GM18519 (cell line): ENCODE results near the gene CACNA1A.
"Not testable (repeated sequence)": the region's sequence is repeated elsewhere in the genome, so short reads cannot be mapped to it uniquely, and the experiment has no call there.

Experiments used
- ATAC-seq: cut with Tn5 transposase; IDR thresholded peaks from one replicate; pipeline ENCODE4 v1.9.1; 2021; ENCODE audit warnings: mild to moderate bottlenecking, moderate library complexity; ENCODE audit not compliant: unreplicated experiment, low FRiP score

CACNA1A gene

DNA sequence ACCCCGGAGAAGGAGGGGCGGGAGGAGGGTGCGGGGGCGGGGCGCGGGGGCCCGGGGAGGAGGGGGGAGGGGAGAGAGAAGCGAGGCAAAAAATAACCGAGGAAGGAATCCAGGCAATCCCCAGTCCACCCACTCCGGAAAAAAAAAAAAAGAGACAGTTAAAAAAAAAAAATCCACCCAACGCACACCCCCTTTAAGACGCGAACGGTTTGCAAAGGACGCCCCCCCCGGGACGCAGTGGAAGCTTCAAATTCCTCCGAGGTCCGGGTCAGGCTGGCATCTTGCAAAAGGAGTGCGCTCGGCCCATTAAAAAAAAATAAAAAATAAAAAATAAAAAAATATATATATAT is at the start of gene CACNA1A:
Gene CACNA1A (minus strand): TSS at position 9 of the 350 bp plus-strand sequence. CDS start 255 bp downstream, outside the sequence.
- ATAC-seq = no peak

DNA sequence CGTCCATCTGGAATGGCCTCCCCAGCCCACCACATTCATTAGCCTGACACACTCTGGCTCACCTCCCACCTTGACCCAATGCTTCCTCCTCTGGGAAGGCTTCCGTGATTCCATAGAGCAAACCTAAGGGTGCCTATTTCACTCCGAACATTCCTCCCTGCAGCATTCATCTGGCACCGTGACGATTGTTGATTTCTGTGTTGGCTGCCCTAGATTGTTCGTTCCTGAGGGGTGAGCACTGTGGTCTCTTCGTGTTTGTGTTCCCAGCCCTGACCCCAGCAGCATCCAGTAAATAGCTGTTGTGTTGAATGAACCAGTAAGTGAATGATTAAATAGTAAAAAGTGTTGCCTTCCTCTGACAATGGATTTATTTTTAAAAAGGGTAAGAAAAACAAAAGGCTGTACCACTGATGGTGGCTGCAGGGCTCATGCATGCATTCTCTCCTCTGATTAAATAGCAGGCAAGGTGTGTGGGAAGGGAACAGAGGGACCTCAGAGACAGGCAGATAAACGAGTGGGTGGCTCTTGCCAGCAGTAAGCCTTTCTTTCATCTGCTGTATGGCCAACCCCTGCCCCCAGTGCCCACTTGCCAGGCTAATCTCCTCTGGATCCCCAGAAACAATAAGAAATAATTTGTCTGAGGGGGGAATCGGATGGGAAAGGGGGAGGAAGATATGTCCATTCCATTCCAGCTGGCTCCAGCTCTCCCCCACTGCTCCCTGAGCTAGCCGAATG is 48.4 kb upstream of the CACNA1A start:
- no peak for ATAC-seq

DNA sequence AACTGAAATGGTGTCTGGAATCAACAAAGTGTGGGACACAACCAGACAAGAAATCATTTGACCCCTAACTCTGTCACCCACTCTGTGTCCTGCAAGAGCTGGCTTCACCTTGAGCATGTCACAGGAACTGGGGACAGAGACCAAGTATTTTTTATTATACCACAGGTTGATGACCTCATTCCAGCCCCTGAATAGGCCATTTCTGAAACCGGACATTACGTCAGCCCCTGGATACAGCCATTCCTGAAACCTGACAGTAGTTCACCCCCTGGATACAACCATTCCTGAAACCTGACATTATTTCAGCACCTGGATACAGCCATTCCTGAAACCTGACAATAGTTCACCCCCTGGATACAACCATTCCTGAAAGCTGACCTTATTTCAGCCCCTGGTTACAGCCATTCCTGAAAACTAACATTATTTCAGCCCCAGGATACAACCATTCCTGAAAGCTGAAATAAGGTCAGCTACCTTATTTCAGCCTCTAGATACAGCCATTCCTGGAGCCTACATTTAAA is 47.7 kb upstream of the CACNA1A start:
- no peak for ATAC-seq

DNA sequence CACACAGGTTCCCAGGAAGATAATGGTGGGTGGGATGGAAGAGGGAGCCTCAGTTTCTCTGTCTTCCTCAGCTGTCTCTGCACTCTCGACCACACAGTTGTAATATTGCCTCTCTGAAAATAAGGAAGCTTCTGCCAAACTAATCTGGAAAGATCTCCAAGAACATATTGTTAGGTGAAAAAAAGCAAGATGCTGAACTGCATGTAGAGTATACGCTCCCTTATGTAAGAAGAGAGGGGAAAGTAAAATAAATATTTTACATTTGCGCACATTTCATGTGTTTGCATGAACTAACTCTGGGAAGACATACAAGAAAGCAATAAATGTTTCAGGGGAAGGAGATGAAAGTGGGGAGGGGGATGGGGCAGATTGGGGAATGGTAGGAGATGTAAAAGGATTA is 41.9 kb upstream of the CACNA1A start:
- no peak for ATAC-seq

DNA sequence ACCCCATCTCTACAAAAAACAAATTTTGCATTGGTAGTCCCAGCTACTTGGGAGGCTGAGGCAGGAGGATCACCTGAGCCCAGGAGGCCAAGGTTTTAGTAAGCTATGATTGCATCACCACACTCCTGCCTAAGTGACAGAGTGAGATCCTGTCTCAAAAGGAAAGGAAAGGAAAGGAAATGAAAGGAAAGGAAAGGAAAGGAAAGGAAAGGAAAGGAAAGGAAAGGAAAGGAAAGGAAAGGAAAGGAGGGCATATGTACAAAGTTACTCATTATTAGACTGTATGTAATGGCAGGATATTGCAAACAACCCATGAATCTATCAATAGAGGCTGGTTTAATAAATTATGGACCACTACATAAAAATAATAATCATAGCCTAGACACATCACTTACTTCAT is 40.8 kb upstream of the CACNA1A start:
- no peak for ATAC-seq

DNA sequence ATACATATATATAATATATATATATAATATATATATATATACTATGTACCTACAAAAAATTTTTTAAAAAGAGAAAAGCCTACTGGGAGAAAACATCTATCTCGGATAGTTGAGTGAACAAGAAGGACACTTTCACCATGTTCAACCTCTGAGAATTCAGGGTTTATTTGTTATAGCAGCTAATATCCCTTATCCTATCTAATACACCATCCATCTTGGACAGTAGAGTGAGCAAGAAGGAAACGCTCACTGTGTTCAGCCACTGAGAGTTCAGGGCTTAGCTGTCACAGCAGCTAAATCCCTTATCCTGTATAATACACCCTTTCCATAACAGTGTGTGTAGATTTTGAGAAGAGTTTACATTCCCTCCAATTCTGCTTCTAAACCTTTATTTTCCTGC is 38.1 kb upstream of the CACNA1A start:
- no peak for ATAC-seq

DNA sequence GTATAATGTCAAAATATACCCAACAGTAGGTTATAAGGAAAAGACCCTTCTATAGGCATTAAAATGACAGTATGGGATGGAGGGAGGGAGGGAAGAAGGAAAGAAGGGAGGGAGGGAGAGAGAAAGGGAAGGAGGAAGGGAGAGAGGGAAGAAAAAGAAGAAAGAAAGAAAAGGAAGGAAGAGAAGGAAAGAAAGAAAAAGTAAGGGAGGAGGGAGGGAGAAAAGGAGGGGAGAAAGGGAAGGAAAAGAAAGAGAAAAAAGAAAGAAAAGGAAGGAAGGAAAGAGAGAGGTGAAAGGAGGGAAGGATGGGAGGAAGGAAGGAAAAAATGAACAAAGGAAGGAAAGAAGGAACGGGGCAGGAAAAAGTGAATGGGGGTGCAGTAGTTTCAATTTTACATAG is 35.3 kb upstream of the CACNA1A start:
- ATAC-seq = no peak

DNA sequence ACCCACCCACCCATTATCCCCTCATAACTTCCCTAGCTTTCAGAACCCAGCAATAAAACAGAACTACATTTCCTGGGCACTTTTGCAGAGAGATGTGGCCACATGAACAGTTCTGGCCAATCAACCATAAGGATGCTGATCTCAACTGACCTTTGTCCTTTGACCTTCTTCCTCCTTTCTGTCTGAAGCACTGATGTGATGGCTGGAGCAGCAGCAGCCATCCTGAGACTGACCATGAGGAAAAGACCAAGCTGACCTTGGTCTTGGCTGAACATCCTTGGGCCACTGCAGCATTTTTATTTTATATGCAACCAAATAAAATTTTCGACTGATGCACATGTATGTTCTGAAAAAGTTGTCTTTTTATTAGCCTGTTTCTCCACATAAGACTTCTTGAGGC is 33.1 kb upstream of the CACNA1A start:
- no peak for ATAC-seq

DNA sequence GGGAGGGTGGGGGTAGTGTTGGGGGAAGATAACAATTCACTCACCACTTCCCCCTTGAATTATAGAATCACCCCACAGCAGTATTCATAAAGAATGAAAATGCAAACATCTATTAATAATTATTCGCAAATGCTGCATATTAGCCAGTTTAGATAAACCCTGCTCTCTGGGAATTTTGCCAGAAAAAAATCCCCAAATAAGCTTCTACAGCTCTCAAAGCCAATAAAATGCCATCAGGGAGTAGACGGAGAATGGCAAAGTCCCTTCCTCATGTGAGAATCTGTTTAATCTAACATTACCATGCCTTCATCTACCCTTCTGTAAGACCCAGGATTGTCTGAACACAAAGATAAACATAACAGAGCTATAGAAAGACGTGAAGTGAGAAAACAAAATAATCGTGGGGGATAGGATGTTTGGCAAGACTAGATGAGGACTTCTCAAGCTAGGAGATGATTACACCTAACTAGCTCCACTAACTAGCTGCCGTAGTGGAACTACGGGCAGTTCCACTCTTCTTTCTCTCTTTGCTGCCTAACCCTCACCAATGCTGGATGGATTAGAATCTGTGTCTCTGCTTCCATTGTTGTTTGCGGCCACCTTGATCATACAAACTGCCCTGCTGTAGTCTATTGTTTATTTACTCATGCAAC is 32.4 kb upstream of the CACNA1A start:
- ATAC-seq = no peak

DNA sequence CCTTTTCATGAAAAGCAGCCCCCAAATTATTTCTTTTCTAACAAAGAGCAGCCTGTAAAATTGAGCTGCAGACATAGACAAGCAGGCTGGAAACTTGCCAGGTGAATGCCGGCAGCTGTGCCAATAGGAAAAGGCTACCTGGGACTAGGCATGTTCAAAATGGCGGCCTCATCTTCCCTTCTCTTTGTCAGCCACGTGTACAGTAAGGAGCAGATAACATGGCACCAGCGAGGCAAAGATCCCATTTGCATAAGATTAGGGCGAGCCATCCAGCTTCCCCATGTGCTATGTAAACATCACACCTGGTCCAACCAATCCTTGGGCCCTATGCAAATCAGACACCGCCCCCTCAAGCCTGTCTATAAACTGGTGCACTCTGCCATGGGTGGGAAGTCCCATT is 31.2 kb upstream of the CACNA1A start:
- no peak for ATAC-seq

DNA sequence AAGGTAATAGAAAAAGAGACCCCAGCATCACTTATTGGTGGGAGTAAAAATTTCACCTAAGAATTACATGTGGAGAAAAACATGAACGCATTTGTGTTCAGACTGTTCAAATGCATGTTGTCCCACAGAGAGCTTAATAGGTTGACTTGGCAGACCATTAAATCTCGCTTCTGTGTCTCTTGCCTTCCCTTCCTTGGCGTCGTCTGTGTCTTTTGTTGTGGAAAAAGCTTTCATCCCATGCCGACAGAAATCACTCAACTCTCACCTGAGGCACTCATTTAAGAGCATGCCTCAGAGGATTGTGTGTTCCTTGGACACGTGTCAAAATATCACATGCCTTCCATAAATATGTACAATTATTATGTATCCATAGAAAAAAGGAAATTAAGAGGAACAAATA is 24.4 kb upstream of the CACNA1A start:
- ATAC-seq = no peak

DNA sequence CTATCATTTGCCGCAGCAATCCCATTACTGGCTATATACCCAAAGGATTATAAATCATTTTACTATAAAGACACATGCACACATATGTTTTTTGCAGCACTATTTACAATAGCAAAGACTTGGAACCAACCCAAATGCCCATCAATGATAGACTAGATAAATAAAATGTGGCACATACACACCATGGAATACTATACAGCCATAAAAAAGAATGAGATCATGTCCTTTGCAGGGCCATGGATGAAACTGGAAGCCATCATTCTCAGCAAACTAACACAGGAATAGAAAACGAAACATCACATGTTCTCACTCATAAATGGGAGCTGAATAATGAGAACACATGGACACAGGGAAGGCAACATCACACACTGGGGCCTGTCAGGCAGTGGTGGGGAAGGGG is 23.4 kb upstream of the CACNA1A start:
- not testable (repeated sequence) for ATAC-seq

DNA sequence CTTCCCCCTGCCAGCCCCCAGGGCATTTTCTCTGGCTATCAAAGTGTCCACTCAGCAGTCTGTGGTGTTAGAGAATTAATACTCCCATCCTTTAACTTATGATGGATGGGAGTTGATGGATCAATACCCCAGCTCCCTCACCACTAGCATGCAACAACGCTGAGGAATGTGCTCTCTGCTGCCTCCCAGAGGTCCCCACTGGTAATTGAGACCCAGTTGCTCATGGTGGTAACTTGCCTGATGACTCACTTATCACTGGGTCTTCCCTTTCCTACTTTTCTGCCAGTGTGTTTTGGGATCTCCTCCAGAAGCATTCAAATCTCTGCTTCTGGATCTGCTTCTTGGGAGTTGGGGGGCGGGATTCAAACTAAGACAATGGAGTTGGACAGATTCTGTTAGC is 20.3 kb upstream of the CACNA1A start:
- no peak for ATAC-seq

DNA sequence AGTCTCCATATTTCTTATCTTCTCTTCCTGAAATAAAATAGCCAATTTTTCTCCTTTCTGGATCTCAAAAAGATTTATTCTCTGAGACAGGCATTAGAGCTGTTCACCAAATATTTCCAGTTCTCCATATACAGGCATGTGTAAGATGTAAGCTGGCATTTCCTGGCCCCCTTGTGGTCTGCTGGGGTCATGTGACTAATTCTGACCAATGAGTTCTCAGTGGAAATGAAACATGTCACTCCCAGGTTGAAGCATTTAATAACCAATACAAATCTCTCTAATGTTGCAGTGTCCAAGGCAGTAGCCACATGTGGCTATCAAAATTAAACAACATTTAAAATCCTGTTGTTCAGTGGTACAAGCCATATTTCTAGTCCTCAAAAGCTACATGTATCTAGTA is 14.8 kb upstream of the CACNA1A start:
- no peak for ATAC-seq

DNA sequence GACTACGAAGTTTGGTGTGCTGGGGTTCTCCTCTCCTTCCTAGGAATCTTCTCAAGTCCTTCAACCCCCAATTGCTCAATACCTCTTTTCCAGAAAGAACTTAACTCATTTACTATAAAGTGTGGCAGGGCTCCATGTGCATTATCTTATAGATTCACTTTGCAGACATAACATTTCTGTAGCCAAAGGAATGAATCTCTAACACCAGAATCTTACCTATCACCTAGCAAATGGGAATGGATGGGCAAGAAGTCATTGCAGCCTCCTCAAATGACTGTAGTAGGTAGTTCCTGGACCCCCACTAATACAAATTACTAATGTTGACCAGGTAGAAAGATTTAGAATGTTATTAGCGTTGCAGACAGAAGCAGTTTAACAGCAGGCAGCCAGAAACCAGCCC is 5.7 kb upstream of the CACNA1A start:
- no peak for ATAC-seq

DNA sequence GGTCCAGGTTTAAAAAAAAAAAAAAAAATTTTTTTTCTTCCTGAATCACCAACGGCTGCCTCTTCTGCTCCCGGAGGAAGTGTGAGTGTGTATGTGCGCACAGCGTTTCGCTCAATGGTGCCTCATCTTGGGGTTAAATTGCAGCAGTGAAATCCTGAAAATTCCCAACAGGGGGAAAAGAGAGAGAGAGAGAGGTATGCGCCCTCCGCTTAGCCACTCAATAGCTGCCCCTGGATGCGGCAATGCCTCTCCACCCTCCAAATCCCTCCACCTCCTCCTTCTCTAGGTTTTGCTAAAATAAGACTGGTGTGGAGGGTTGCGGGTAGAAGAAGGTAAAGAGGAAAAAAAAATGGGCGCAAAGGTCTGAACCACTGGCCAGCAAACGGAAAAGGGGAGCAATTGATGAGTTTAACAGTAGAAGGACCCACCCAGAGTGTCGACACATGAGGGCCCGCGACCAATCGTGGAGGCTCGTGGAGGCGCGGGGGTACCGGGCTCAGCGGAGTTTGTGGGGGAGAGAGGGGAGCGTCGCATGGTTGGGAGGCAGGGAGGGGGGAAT is 853 bp upstream of the CACNA1A start:
- ATAC-seq = no peak

DNA sequence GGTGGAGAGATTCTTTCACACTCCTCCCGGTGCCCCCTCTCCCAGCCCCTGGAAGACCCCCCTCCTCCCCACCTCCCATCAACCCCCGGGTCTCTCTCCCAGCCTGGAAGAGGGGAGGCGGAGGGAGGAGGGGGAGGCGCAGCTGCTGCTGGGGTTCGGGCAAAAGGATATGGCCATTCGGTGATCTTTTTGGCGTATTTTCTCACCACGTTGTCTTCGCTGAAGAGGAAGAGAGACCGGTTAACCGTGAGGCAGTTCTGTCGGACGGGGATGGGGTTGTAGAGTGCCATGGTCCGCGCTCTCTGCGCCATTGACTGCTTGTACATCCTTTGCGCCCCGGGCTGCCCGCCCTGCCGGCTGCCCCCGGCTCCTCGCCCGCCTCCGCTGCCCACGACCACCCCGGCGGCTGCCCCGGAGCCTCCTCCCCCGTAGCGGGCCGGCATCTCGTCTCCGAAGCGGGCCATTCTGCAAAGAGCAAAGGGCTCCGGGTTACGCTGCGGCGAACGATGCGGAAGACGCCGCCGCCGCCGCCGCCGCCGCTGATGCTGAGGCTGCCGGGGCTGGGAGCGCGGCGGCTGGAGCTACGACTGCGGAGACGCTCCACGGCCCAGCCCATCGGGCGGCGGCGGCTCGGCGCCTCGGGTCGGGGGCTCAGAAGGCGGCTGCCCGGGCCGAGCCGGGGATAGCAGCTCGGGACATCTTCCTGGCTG is 363 bp downstream of the CACNA1A start:
- ATAC-seq = no peak

DNA sequence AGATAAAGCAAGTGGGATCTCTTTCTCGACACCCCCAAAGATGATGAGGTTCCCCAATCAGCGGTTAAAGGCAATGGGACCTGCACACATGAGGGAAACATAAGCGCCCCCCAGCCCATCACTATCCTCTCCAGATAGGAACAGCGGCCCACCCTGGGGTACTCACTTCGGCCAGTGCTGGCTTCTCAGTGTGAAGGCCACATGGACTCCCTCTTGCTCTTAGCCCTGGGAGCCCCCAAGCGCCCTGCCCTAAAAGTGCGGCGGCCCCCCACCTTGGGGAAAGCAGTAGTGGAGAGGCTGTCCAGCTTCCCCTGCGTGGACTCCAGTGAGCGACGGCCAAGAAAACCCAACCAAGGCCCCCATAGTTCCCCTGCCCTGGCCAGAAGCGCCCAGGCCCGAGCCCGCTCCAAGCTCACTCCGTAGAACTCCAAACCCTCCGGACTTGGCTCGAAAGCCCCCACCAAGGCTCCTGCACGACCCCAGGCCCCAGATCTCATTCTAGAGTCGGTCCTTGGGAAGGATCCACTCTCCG is 1.0 kb downstream of the CACNA1A start:
- no peak for ATAC-seq

DNA sequence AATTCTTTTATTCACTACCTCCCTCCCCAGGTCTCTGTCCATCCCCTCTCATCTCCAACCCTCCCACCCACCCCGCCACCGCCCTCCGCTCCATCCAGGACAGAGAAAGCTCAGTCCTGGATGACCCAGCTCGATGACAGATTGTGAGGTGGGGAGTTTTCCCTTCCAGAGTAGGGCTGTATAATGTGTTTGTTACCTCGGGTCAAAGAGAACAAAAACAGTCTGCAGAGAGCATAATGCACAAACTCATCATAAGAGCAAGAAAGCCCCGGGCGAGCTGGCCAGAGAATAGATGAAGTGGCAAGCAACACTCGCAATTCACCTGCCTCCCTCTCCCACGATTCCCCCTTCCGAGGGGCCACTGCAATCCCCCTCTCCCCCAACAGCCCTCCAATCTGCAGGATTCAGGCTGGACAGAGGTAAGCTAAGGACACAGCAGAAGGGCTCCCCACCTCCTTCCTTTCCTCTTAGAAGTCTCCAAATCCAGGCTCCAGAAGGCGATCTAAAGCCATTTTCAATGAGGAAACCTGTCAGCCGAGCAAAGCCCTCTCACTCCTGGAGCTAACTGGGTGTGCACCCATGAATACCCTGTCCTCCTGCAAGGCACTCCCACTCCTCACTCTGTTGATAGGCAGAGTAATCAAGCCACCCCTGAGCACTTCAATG is 2.6 kb downstream of the CACNA1A start:
- no peak for ATAC-seq

DNA sequence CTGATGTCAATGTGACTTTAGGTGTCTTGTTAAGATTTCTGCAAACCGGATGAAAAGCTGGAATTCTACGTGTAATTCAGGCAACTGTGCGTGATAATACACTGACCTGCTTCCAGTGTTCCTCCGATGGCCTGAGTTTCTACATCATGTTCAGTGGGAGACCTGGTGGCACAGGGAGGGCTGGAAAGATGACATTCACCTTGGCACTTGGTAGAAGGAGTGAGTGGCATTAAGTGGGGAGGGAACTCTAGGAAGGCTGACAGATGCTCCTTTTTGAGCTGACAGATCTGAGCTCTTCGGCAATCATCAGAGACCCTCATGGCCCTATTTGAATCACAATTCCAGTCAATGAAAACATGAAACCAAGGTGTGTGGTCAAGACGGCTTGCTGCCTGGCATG is 4.0 kb downstream of the CACNA1A start:
- no peak for ATAC-seq
